GM12872 (cell line): ENCODE measurements around the gene PEAK1.

Experiments
- CTCF ChIP-seq: IDR thresholded peaks from 3 replicates; pipeline ENCODE4 v1.5.1; 2011; ENCODE audit warnings: low read depth, mild to moderate bottlenecking, low read length, moderate library complexity; ENCODE audit not compliant: insufficient read depth

The PEAK1 gene

GRCh38 chr15:77285057-77285997 lies 134.6 kb downstream of the PEAK1 start:
- TF ChIP-seq CTCF = no peak

- TF ChIP-seq CTCF = no peak
Observed at GRCh38 chr15:77282333-77282732, 137.6 kb downstream of the PEAK1 start.

GRCh38 chr15:77276943-77277342 lies 143.0 kb downstream of the PEAK1 start:
- no peak for TF ChIP-seq CTCF

- TF ChIP-seq CTCF = no peak
Observed at GRCh38 chr15:77276096-77276495, 143.8 kb downstream of the PEAK1 start.

GRCh38 chr15:77266708-77267386 lies 153.1 kb downstream of the PEAK1 start:
- TF ChIP-seq CTCF = no peak

GRCh38 chr15:77255385-77255784 lies 164.5 kb downstream of the PEAK1 start:
- TF ChIP-seq CTCF = no peak

- TF ChIP-seq CTCF = no peak
Observed at GRCh38 chr15:77251662-77252061, 168.2 kb downstream of the PEAK1 start.
